ENCODE results near the gene DDIAS.

DNA sequence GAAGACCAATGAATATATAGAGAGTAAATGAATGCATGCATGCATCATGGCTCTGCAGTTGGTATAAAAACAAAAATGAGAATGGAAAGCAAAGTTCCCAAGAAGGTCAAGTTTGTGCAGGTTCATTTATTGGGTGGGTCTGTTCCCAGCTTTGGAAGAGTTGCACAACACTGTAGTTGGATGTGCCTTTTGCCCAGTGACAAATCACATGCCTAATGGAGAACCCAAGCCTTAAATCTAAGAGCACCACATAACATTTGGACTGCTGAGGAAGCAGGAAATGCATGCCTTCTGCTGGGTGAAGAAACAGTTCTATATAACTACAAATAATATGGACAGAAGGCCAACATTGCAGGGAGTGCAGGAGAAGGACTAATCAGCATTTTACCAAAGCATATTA lies 31.9 kb upstream of the DDIAS start:
- no peak for TF ChIP-seq ZNF274 (IDR thresholded peaks at IDR 0.05; ENCODE audit: low read depth, low read length)
- no peak for TF ChIP-seq YY1 (IDR thresholded peaks at IDR 0.05; ENCODE audit: insufficient read depth, insufficient read length)
- TF ChIP-seq SUZ12 (IDR thresholded peaks at IDR 0.05; ENCODE audit: extremely low read depth, insufficient read depth, insufficient read length): no peak
